Ascending aorta (tissue), 2 donors: ENCODE results near the gene TMEM258. TPM values are rescaled to one million over a fixed set of nuclear protein-coding genes. Genes with fewer than 3 reads are reported as not detected.

Experiments
- DNase-seq, 2 donors: peaks; one replicate each; pipeline ENCODE4 v3.0.0-alpha.2; 2019; ENCODE audit warnings: low spot score in 2 of 2
- H3K27ac ChIP-seq, 2 donors: fragments of 200-600 bp; sonication (generic); one replicate each; pipeline ENCODE4 v1.5.1; 2016 to 2017; ENCODE audit warnings: mild to moderate bottlenecking in 1 of 2
- H3K27me3 ChIP-seq: fragments of 200-600 bp; sonication (generic); one replicate; pipeline ENCODE4 v1.5.1; 2017
- H3K36me3 ChIP-seq, 2 donors: fragments of 200-600 bp; sonication (generic); one replicate each; pipeline ENCODE4 v1.5.1; 2016
- H3K4me1 ChIP-seq, 2 donors: fragments of 200-600 bp; sonication (generic); one replicate each; pipeline ENCODE4 v1.5.1; 2016 to 2017; ENCODE audit warnings: mild to moderate bottlenecking in 1 of 2
- H3K4me3 ChIP-seq, 2 donors: fragments of 200-600 bp; sonication (generic); one replicate each; pipeline ENCODE4 v1.5.1; 2016 to 2017; ENCODE audit warnings: mild to moderate bottlenecking in 1 of 2
- H3K9me3 ChIP-seq, 2 donors: fragments of 200-600 bp; sonication (generic); one replicate each; pipeline ENCODE4 v1.5.1; 2016
- intact Hi-C: fragments of 100-400 bp; cut with DNase I; formaldehyde crosslinking; loops from one replicate; pipeline ENCODE4 v1.15.1; 2023
- total RNA-seq: library from RNA; depleted of rRNA; stranded (reverse); fragments of >200 nt; gene quantifications from one replicate; pipeline ENCODE4 v1.1.0, GENCODE V29; 2016
- TF ChIP-seq, protein P1 (sequence below), 3 experiments: fragments of 200-600 bp in 2 of 3; fragments of 450-650 bp in 1 of 3; sonication (generic) in 2 of 3; IDR thresholded peaks; one replicate each; pipeline ENCODE4 v1.5.1; 2016 to 2019; ENCODE audit warnings: antibody characterized with exemption in 3 of 3, mild to moderate bottlenecking in 1 of 3, moderate library complexity in 1 of 3

The TMEM258 gene
- total RNA-seq, 1 donor from 2014 or later = 26.4 TPM

GRCh38 chr11:61751384-61751783 is 41.0 kb downstream of the TMEM258 start:
- Histone ChIP-seq H3K4me3 (no peak overlapping the region), H3K36me3 (no peaks in the 10 kb centered on the region), H3K27me3 (no peaks in the 10 kb centered on the region), H3K27ac (no peak overlapping the region), H3K4me1 (peaks cover 3 to 8% of the 10 kb centered on the region in 2 donors), H3K9me3 (no peaks in the 10 kb centered on the region)
- TF ChIP-seq, protein P1, sequence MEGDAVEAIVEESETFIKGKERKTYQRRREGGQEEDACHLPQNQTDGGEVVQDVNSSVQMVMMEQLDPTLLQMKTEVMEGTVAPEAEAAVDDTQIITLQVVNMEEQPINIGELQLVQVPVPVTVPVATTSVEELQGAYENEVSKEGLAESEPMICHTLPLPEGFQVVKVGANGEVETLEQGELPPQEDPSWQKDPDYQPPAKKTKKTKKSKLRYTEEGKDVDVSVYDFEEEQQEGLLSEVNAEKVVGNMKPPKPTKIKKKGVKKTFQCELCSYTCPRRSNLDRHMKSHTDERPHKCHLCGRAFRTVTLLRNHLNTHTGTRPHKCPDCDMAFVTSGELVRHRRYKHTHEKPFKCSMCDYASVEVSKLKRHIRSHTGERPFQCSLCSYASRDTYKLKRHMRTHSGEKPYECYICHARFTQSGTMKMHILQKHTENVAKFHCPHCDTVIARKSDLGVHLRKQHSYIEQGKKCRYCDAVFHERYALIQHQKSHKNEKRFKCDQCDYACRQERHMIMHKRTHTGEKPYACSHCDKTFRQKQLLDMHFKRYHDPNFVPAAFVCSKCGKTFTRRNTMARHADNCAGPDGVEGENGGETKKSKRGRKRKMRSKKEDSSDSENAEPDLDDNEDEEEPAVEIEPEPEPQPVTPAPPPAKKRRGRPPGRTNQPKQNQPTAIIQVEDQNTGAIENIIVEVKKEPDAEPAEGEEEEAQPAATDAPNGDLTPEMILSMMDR (IDR thresholded peaks at IDR 0.05) = no peak
- intact Hi-C loops = no loop called here
- no peak for DNase-seq

DNA sequence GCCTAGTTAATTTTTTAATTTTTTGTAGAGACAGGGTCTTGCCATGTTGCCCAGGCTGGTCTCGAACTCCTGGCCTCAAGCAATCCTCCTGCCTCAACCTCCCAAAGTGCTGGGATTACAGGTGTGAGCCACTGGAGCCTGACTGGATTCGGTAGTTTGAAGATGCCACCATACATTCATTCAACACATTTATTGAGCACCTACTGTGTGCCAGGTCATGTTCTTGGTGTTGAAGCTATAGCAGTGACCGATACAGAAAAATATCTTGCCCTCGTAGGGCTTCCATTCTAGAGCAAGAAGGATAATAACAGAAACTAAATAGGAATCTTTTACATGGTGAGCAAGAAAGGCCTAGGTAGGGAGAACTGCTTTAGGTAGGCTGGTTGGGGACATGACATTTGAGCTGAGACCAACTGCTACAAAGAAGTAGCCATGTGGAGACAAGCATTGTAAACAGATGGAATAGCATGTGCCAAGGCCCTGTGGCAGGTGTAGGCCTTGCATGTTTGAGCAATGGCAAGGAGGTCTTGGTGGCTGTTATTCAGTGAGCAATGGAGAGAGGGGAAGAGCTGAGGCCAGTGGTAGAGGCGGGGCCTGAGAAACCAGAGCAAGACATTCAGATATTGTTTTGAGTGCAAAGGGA is 41.6 kb downstream of the TMEM258 start:
- DNase-seq = no peak
- Histone ChIP-seq H3K27me3 (no peaks in the 10 kb centered on the region), H3K27ac (no peak overlapping the region), H3K4me3 (no peak overlapping the region), H3K9me3 (no peaks in the 10 kb centered on the region), H3K4me1 (peaks cover 3 to 8% of the 10 kb centered on the region in 2 donors), H3K36me3 (no peaks in the 10 kb centered on the region)
- intact Hi-C loops = no loop called here
- TF ChIP-seq, protein P1 (IDR thresholded peaks at IDR 0.05) = no peak

- DNase-seq = no peak
- Histone ChIP-seq H3K4me3 (no peak overlapping the region), H3K36me3 (no peaks in the 10 kb centered on the region), H3K27ac (no peak overlapping the region), H3K9me3 (no peaks in the 10 kb centered on the region), H3K4me1 (peaks cover 3 to 8% of the 10 kb centered on the region in 2 donors), H3K27me3 (no peaks in the 10 kb centered on the region)
- intact Hi-C loops = loop anchor here (2.0 kb wide), 1 partner anchor 359 kb away; no protein-coding TSS in a partner anchor
- TF ChIP-seq, protein P1 (IDR thresholded peaks at IDR 0.05) = no peak
These were observed 42.7 kb downstream of the TMEM258 start for GRCh38 chr11:61749591-61750217.

DNA sequence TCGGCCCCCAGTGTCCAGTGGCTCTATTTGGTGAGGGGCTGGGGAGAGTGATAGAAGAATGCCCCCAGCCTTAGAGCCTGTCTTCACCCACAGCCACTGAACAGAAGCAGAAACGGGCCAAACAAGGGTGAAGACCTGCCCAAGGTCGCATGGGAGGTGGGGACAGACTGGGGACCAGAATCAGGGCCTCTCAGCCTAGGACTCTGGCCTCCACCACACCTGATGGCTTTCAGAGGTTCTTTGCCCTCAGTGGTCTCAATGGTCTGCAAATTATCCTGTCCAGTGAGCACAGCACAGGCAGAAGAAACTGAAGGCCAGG is 44.5 kb downstream of the TMEM258 start:
- Histone ChIP-seq H3K4me3 (no peak overlapping the region), H3K4me1 (peaks cover 3 to 8% of the 10 kb centered on the region in 2 donors), H3K9me3 (no peaks in the 10 kb centered on the region), H3K27me3 (no peaks in the 10 kb centered on the region), H3K27ac (no peak overlapping the region), H3K36me3 (no peaks in the 10 kb centered on the region)
- TF ChIP-seq, protein P1 (IDR thresholded peaks at IDR 0.05) = no peak
- no peak for DNase-seq
- intact Hi-C loops = loop anchor here (2.0 kb wide), 1 partner anchor 361 kb away; no protein-coding TSS in a partner anchor

GRCh38 chr11:61747192-61747966 is 45.0 kb downstream of the TMEM258 start:
- Histone ChIP-seq H3K9me3 (no peaks in the 10 kb centered on the region), H3K27ac (no peak overlapping the region), H3K4me3 (no peak overlapping the region), H3K27me3 (no peaks in the 10 kb centered on the region), H3K4me1 (peaks cover 0 to 4% of the 10 kb centered on the region in 2 donors), H3K36me3 (no peaks in the 10 kb centered on the region)
- peak; percentile 18 to 75 for DNase-seq
- intact Hi-C loops = no loop called here
- TF ChIP-seq, protein P1 (IDR thresholded peaks at IDR 0.05) = peak; percentile 59 to 83 (median 71)
